ENCODE measurements around the gene NOM1.

- TF ChIP-seq SP1 (IDR thresholded peaks at IDR 0.05) (no peak), FOXM1 (IDR thresholded peaks at IDR 0.05; ENCODE audit: borderline replicate concordance) (no peak)
Measured at GRCh38 chr7:156927571-156928405, 21.7 kb upstream of the NOM1 start.

All from HEK293T (cell line).